Activated naive CD4-positive, alpha-beta T cell treated with Interleukin-2 at 50 U/mL for 16 hours (primary cell): ENCODE measurements around the gene IKZF2.
A peak's percentile ranks its signal among the peaks of the same experiment; 100 is the strongest.

Experiments
- DNase-seq: peaks from one replicate; pipeline ENCODE4 v3.0.0-alpha.2; 2020

IKZF2 gene

GRCh38 chr2:213151437-213152064, at the start of gene IKZF2:
Gene IKZF2 (minus strand): TSS chr2:213151612. CDS start chr2:213148629, 2,983 bp downstream.
- peak; percentile 62 for DNase-seq

- DNase-seq, result no peak
Measured at GRCh38 chr2:213199871-213200270, 48.5 kb upstream of the IKZF2 start.

- no peak for DNase-seq
Measured at GRCh38 chr2:213189001-213189899, 37.8 kb upstream of the IKZF2 start.

DNA sequence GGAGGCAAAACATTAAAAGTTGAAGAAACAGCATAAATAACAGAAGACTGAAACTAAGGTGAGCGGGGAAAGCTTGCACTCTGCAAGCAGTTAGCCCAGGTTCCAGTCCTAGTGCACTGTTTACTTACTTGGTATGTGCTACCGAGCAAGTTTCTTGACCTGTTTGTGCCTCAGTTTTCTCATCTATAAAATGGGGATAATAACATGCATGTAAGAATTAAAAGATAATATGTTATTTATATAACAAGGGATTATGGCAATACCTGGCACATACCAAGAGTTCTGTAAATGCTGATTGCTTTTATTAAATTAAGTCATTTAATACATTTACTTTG, 37.1 kb upstream of the IKZF2 start:
- DNase-seq, result no peak

DNA sequence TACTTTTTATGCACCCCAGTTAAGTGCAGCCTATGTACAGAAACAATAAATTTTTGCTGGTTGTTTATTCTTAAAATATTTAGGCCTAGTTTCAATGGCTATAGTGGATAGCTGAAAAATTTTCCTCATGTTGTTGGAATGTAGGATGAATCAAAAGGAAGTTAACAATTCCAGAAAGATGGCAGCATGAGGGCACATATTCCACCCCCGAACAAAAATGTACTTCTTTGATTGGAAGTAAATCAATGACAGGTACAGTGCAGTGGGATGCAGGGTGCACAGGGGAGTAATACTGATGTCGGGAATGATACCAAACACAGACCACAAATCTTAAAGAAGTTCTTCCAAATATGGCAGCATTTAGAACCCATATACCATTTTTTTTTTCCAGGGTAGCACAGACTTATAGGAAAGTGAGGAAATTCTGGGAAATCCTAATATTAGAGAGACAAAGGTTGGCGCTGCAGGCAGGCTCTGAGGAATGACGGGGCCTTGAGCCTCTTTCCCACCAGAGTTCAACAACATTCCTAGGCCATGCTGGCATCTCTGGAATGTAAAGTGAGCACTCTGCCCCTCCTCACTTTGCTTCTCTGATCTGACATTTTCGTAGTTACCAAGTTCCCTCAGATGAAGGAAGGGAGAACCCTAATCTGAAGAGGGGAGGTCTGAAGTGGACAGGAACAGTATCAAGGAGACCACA, 36.6 kb upstream of the IKZF2 start:
- no peak for DNase-seq

- DNase-seq, result no peak
Measured at GRCh38 chr2:213187386-213187785, 36.0 kb upstream of the IKZF2 start.

GRCh38 chr2:213185147-213185822, 33.9 kb upstream of the IKZF2 start:
- DNase-seq, result no peak

DNA sequence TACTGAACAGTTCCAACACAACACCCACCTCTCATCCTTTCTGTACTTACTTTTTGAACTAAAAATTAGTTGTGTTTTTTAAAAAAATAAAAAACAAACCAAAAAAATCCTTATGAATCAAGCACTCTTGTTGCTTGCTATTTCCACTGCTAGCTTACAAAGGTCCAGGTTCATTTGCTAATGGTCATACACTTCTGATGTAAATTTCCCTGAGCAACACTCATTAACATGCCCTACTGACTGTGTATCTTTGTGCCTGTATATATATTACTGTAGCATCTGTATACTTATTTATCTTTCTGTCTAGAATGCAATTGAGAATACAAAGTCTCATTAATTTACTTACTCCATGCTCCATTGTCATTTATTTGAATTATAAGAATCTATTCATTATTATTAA, 30.3 kb upstream of the IKZF2 start:
- DNase-seq, result no peak

DNA sequence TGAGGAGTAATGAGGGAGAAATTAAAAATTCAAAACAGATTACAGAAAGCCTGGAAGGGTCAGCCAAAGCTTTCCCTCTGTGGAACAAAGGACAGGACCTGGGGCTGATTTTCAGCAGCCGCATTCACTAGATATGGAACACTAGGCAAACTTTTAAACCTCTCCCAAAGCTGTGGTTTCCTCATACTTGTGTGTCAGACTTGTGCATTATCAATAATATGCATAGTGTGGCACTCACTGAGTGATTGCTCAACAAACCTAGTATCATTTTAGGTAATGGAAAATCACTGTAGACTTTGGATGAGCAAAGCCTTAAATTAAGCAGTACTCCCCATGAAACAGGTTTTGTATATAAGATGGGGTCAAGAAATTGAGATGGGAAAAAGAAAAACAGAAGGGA, 26.3 kb upstream of the IKZF2 start:
- DNase-seq, result no peak

- no peak for DNase-seq
Measured at GRCh38 chr2:213175673-213176247, 24.3 kb upstream of the IKZF2 start.

DNA sequence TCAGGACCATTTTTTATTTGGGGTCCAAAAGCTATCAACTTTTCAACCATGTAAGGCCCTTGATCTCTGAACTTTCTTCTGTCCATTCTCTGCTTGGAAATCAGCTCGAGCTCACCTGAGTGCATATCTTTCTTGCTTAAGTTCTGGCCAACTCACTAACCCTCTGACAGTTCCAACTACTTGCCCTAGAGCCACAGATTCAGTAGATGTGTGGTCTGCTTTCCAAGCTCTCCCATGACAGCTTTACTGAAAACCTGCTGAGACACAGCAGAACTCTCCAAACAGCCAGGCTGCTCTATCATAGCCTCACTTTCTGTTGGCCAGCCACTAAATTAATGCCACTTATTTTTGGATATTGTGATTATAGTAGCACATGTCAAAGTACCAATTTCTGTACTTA, 21.2 kb upstream of the IKZF2 start:
- no peak for DNase-seq

- DNase-seq, result no peak
Measured at GRCh38 chr2:213171147-213171546, 19.7 kb upstream of the IKZF2 start.

GRCh38 chr2:213167271-213167930, 16.0 kb upstream of the IKZF2 start:
- DNase-seq, result no peak

DNA sequence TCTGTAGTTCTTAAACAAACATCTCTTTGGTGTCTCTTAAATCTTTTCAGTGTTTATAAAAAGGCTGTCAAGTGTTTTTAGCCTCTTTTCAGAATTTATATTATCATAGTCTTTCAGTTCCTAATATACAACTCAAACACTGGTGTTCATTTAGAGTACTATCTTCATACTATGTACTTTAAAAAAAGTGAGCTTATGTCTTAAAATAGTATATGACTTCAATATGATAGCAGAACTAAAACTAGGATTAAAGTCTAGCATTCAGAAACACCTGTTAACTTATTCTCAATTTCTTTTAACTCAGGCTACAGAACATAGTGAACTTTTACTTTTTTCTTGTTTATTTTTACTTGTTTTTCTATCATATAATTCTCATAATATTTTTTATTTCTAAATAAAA, 14.7 kb upstream of the IKZF2 start:
- no peak for DNase-seq

DNA sequence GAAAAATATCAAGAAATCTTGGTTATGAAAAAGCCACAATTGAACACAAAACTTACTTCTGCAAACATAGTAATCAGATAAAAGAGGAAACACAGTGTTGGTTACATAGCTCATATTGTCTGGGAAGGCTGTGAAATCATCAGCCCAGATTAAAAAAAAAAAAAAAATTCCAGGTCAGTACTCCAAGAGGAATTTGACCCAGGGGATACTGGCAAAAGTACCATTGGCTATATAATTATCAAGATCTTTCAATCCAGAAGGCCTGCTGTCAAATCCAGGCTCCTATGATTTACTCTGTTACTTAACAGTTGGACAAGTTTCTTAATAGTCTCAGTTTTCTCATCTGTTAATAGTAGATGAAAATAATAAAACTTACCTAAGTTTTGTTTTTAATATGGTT, 12.9 kb upstream of the IKZF2 start:
- no peak for DNase-seq

DNA sequence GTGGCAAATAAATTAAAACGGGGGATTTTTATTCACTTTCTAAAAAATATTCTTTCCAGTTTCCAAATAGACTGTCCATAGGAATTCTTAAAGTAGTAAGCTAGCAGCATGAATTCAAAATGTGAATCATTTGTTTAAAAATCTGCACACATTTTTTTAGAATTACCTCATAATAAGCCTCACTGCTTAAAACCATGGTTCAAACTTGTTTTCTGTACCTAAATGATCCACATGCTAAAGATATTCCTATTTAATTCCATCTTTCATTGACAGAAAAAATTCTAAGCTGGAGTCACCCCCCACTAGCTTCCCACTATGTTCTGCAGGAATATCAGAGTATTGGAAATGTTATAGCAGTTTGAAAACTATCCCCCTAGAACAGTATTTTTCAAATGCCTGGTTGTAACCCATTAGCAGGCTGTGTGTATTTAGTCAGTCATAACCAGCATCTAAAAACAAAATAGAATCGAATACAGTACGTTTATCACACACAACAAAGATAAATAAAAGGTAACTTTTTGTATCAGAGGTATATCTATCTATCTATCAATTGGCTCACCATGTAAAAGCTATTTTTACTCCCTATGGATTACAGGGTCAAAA, 11.2 kb upstream of the IKZF2 start:
- DNase-seq, result no peak

GRCh38 chr2:213161759-213162515, 10.5 kb upstream of the IKZF2 start:
- no peak for DNase-seq

DNA sequence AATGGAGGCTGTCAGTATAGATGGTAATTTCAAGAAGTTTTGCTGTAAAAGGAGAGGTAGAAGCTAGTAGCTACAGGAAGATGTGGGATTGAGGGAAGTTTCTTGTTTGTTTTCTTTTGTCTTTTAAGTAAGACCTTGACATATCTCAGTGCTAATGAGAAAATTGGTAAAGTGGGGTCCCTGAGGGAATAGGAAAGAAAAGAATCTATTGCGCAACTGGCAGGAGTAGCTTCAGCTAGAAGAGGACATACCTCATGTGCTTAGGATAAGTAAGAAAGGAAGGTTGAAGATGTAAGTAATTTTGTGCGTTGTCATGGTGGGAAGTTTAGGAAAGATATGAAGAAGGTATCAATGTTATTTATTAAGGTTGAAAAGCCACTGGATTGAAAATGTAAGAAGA, 8.4 kb upstream of the IKZF2 start:
- DNase-seq, result no peak

DNA sequence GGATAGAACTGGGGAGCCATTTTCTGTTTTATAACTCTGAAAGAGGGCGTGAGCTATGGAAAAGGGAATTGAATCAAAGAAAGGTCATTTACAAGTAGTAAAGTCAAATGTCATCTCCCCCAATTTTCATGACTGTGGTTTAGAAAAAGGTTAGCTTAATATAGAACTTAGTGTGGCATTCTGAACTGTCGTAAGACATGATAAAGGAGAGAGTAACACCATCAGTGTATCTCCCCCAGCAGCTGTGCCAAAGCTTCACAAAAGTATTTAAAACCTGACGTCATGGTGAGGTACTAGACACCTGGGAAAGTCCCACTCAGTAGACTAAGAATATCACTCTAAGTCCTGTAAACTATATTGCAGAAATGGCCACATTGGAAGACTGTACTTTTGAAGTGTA, 5.8 kb upstream of the IKZF2 start:
- no peak for DNase-seq

DNA sequence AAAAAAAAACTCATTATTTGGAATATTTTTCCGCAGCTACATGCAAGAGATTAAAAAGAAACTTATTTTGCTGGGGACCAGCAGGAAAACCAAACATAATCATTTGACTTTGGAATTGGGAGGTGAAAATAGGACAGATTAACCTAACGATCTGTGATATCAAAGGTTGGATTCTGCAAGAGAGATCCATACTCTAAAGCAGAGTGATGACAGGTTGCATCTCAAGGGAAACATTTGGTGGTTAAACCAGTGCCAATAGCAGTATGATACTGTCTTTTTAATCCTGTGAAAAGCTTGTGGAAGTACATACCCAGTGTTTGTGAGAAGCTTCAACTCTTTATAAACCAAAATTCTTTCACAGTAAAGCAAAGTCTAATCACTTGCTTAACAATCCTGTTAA, 5.3 kb upstream of the IKZF2 start:
- DNase-seq, result no peak

DNA sequence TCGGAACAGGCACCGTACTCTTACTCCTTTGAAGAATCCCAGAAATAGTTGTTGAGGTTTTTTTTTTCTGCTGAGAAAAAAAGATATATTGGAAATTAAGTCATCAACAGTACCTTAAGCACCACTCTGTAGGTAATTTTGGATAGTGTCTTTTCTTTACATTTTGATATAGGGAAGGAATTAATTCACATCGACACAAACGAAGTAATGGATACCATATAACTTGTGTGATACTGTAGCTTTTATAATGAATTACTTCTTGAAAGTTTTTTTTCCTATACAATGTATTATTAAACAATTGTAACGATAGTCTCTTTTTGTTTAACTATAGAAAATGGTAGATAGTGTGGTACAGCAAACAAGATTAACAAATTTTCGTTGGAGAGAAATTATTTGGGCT, 1.5 kb upstream of the IKZF2 start:
- DNase-seq, result no peak
